ENCODE results near the gene NEURL3. TPM values are rescaled to one million over a fixed set of nuclear protein-coding genes. Genes with fewer than 3 reads are reported as not detected.

Gene NEURL3
- total and polyA plus RNA-seq, 2 donors (not counting 3 experiments of a cell fraction or from before 2014, with no cell fraction given) = not detected

DNA sequence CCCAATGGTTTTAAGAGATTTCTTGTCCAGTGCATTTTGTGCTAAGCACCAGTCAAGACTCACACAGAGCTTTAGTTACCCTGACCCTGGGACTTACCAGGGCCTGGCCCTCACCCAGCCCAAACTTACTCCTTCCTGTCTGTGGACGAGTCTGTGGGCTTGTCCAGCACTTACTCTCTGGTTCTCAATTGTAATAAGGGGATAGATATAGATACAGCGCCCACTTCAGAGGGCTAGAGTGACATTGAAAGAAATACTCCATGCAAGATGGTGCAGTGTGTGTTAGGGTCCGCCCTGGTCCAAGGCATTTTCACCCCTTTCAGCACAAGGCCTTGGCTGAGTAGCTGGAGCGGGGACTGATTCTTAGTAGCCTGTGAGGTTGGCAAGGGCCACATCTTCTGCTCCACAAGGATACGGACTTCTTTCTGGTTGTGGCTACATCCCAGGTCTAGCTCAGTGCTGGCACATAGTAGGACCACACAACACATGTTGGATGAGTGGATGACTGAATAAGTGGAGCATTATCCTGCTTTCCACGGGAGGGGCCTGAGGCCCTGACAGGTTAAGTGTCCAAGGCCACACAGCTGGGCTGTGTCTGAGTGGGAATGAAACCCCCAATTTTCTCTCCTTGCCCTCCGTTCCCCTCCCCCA lies 27.6 kb upstream of the NEURL3 start:
- no peak overlapping the region for H2AFZ ChIP-seq (ENCODE audit: low read depth, low read length)
- H3K4me1 ChIP-seq (ENCODE audit: control insufficient read depth, extremely low read depth, insufficient read depth, low read length) = peaks cover 37% of the 10 kb centered on the region
- H3K9ac ChIP-seq (replicated peaks; ENCODE audit: extremely low read depth, insufficient read depth, low read length) = no peak overlapping the region
- H3K9me1 ChIP-seq (replicated peaks; ENCODE audit: control insufficient read depth, extremely low read depth, insufficient read depth, low read length) = no peaks in the 10 kb centered on the region
- intact Hi-C loops (cut with micrococcal nuclease) = no loop called here
- H3K4me2 ChIP-seq (ENCODE audit: insufficient read depth, low read length) = no peak overlapping the region
- H3K4me3 ChIP-seq (replicated peaks in 1 of 3; ENCODE audit: insufficient read depth in 1 of 3, low read depth in 1 of 3, low read length in 3 of 3) = no peak overlapping the region
- ChIA-PET POLR2A (no interaction called here), CTCF (interaction anchor here (1.0 to 3.8 kb wide), 4 partner anchors 15 to 336 kb away, joined by 3 to 33 read pairs (median 5); no protein-coding TSS in a partner anchor)
- DNase-seq (ENCODE audit: low read depth, low spot score) = no peak
- BruUV-seq (replicated peaks) = no TSS peak
- FAIRE-seq = no peak
- H3K79me2 ChIP-seq (ENCODE audit: control insufficient read depth, insufficient read depth, low read length) = peaks cover 7% of the 10 kb centered on the region
- H3K9me3 ChIP-seq (replicated peaks; ENCODE audit: control insufficient read depth, insufficient read depth, low read length) = no peaks in the 10 kb centered on the region
- dilution Hi-C loops (cut with MboI; ENCODE audit: extremely low pct_ligation_motif_present, low sequenced_read_pairs) = no loop called here
- H4K20me1 ChIP-seq (replicated peaks; ENCODE audit: control insufficient read depth, extremely low read depth, insufficient read depth, low read length) = no peaks in the 10 kb centered on the region
- peak overlapping the region; percentile 0 for H3K27ac ChIP-seq (ENCODE audit: insufficient read depth, low read depth, low read length)
- TF ChIP-seq JUN (IDR thresholded peaks at IDR 0.05; ENCODE audit: borderline replicate concordance, insufficient read depth, insufficient read length, low read depth) (no peak), FOS (IDR thresholded peaks at IDR 0.05; ENCODE audit: borderline replicate concordance, insufficient read depth, low read length) (no peak), MAX (IDR thresholded peaks at IDR 0.05; ENCODE audit: insufficient read depth, insufficient read length) (no peak), GATA2 (IDR thresholded peaks at IDR 0.05; ENCODE audit: insufficient read depth, insufficient read length, low read depth, low read length) (no peak), EZH2 (IDR thresholded peaks at IDR 0.05; ENCODE audit: borderline replicate concordance, low read depth, low read length, severe bottlenecking) (no peak), MYC (IDR thresholded peaks at IDR 0.05; ENCODE audit: low read depth, low read length) (no peak), POLR2AphosphoS5 (IDR thresholded peaks at IDR 0.05; ENCODE audit: insufficient read depth, low read depth, low read length) (no peak), POLR2A (IDR thresholded peaks at IDR 0.05; ENCODE audit: low read depth, low read length) (no peak)
- TF ChIP-seq, protein P1, sequence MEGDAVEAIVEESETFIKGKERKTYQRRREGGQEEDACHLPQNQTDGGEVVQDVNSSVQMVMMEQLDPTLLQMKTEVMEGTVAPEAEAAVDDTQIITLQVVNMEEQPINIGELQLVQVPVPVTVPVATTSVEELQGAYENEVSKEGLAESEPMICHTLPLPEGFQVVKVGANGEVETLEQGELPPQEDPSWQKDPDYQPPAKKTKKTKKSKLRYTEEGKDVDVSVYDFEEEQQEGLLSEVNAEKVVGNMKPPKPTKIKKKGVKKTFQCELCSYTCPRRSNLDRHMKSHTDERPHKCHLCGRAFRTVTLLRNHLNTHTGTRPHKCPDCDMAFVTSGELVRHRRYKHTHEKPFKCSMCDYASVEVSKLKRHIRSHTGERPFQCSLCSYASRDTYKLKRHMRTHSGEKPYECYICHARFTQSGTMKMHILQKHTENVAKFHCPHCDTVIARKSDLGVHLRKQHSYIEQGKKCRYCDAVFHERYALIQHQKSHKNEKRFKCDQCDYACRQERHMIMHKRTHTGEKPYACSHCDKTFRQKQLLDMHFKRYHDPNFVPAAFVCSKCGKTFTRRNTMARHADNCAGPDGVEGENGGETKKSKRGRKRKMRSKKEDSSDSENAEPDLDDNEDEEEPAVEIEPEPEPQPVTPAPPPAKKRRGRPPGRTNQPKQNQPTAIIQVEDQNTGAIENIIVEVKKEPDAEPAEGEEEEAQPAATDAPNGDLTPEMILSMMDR (IDR thresholded peaks at IDR 0.05; ENCODE audit: extremely low read depth in 1 of 2, insufficient read depth in 1 of 2, low read depth in 1 of 2, low read length in 2 of 2) = no peak
- no peaks in the 10 kb centered on the region for H3K36me3 ChIP-seq (ENCODE audit: control insufficient read depth in 2 of 2, extremely low read depth in 1 of 2, insufficient read depth in 2 of 2, low read length in 2 of 2)
- no peaks in the 10 kb centered on the region for H3K27me3 ChIP-seq (ENCODE audit: control insufficient read depth in 2 of 2, insufficient read depth in 2 of 2, low read length in 2 of 2)

All from endothelial cell of umbilical vein (primary cell).